Limb (tissue), 2 donors: ENCODE results near the gene PRAMEF20.
"Not testable (repeated sequence)": the region's sequence is repeated elsewhere in the genome, so short reads cannot be mapped to it uniquely, and the experiment has no call there.

Experiments used
- DNase-seq, 2 donors: peaks; one replicate each; pipeline ENCODE4 v3.0.0-alpha.2; 2016; ENCODE audit errors: extremely low spot score in 2 of 2

Gene PRAMEF20

GRCh38 chr1:13410150-13410549, at the start of gene PRAMEF20:
PRAMEF20 (plus strand) TSS chr1:13410450; CDS start chr1:13416355, 5,905 bp downstream.
- DNase-seq, result not testable (repeated sequence)

- not testable (repeated sequence) for DNase-seq
These were observed 47.9 kb upstream of the PRAMEF20 start for GRCh38 chr1:13362364-13362763.

- not testable (repeated sequence) for DNase-seq
These were observed 45.3 kb upstream of the PRAMEF20 start for GRCh38 chr1:13364928-13365327.

- DNase-seq, result not testable (repeated sequence)
These were observed 43.7 kb upstream of the PRAMEF20 start for GRCh38 chr1:13366536-13366935.

- DNase-seq, result not testable (repeated sequence)
These were observed 41.7 kb upstream of the PRAMEF20 start for GRCh38 chr1:13368544-13368943.

- not testable (repeated sequence) for DNase-seq
These were observed 31.3 kb upstream of the PRAMEF20 start for GRCh38 chr1:13378983-13379382.

GRCh38 chr1:13380380-13380779, 29.9 kb upstream of the PRAMEF20 start:
- DNase-seq, result not testable (repeated sequence)

- not testable (repeated sequence) for DNase-seq
These were observed 20.9 kb upstream of the PRAMEF20 start, which contains the start of gene PRAMEF17 for GRCh38 chr1:13389332-13389731. PRAMEF17 (plus strand) TSS chr1:13389632; CDS start chr1:13389658, 26 bp downstream.

GRCh38 chr1:13393004-13393403, 17.2 kb upstream of the PRAMEF20 start:
- not testable (repeated sequence) for DNase-seq

- not testable (repeated sequence) for DNase-seq
These were observed 15.5 kb upstream of the PRAMEF20 start for GRCh38 chr1:13394761-13395160.

- DNase-seq, result not testable (repeated sequence)
These were observed 14.9 kb upstream of the PRAMEF20 start for GRCh38 chr1:13395311-13395710.

GRCh38 chr1:13407811-13408210, 2.4 kb upstream of the PRAMEF20 start:
- DNase-seq, result no peak

- DNase-seq, result no peak
These were observed 20.2 kb downstream of the PRAMEF20 start for GRCh38 chr1:13430495-13430894.

GRCh38 chr1:13432251-13432650, 22.0 kb downstream of the PRAMEF20 start:
- DNase-seq, result no peak

- not testable (repeated sequence) for DNase-seq
These were observed 23.6 kb downstream of the PRAMEF20 start for GRCh38 chr1:13433694-13434358.

- no peak for DNase-seq
These were observed 25.2 kb downstream of the PRAMEF20 start for GRCh38 chr1:13435458-13435857.

GRCh38 chr1:13439104-13439783, 29.0 kb downstream of the PRAMEF20 start:
- DNase-seq, result not testable (repeated sequence)

GRCh38 chr1:13443335-13443979, 33.2 kb downstream of the PRAMEF20 start:
- no peak for DNase-seq

GRCh38 chr1:13450204-13450603, 40.0 kb downstream of the PRAMEF20 start:
- DNase-seq, result no peak

- no peak for DNase-seq
These were observed 41.2 kb downstream of the PRAMEF20 start for GRCh38 chr1:13451399-13451965.

GRCh38 chr1:13456904-13457532, 46.8 kb downstream of the PRAMEF20 start:
- no peak for DNase-seq
